SK-N-SH treated with all-trans-retinoic acid at 6 μM for 48 hours (cell line): Measurements from ENCODE around the gene FNDC1.

Source experiments
- ATAC-seq: fragments of 200-7000 bp; cut with Tn5 transposase; 3 replicates; pipeline ENCODE4 v1.9.1; 2020; ENCODE audit warnings: mild to moderate bottlenecking, moderate library complexity
- ARNTL ChIP-seq: fragments of 450-650 bp; formaldehyde crosslinking; IDR thresholded peaks from 2 replicates; pipeline ENCODE4 v1.5.0; 2020; ENCODE audit warnings: low read depth, mild to moderate bottlenecking, moderate library complexity, borderline replicate concordance
- BACH2 ChIP-seq: fragments of 250-450 bp; sonication (Bioruptor Pico); IDR thresholded peaks from 2 replicates; pipeline ENCODE4 v1.9.0; 2021; ENCODE audit warnings: mild to moderate bottlenecking, borderline replicate concordance
- ESRRG ChIP-seq: fragments of 250-450 bp; sonication (Bioruptor Pico); IDR thresholded peaks from 2 replicates; pipeline ENCODE4 v1.6.1; 2021; ENCODE audit warnings: mild to moderate bottlenecking
- GLIS3 ChIP-seq: fragments of 250-450 bp; sonication (Bioruptor Pico); IDR thresholded peaks from 2 replicates; pipeline ENCODE4 v1.5.0; 2020; ENCODE audit warnings: mild to moderate bottlenecking, moderate library complexity
- PPARA ChIP-seq: fragments of 250-450 bp; sonication (Bioruptor Pico); IDR thresholded peaks from 2 replicates; pipeline ENCODE4 v1.5.0; 2020; ENCODE audit warnings: mild to moderate bottlenecking, borderline replicate concordance
- RARB ChIP-seq: fragments of 250-450 bp; sonication (Bioruptor Pico); IDR thresholded peaks from 2 replicates; pipeline ENCODE4 v1.8.0; 2021; ENCODE audit warnings: mild to moderate bottlenecking, moderate library complexity
- SNAI2 ChIP-seq: fragments of 250-450 bp; sonication (Bioruptor Pico); IDR thresholded peaks from 2 replicates; pipeline ENCODE4 v1.5.0; 2020; ENCODE audit warnings: mild to moderate bottlenecking, moderate library complexity
- TCF4 ChIP-seq: fragments of 250-450 bp; sonication (Bioruptor Pico); IDR thresholded peaks from 2 replicates; pipeline ENCODE4 v1.8.0; 2021; ENCODE audit warnings: mild to moderate bottlenecking, moderate library complexity, borderline replicate concordance
- TOX ChIP-seq: fragments of 250-450 bp; sonication (Bioruptor Pico); IDR thresholded peaks from 2 replicates; pipeline ENCODE4 v1.8.0; 2021; ENCODE audit warnings: mild to moderate bottlenecking, moderate library complexity, borderline replicate concordance
- ZC3H10 ChIP-seq: fragments of 250-450 bp; sonication (Bioruptor Pico); IDR thresholded peaks from 2 replicates; pipeline ENCODE4 v1.5.1; 2021; ENCODE audit warnings: mild to moderate bottlenecking, moderate library complexity
- ZFP3 ChIP-seq: fragments of 250-450 bp; sonication (Bioruptor Pico); IDR thresholded peaks from 2 replicates; pipeline ENCODE4 v1.5.0; 2020; ENCODE audit warnings: mild to moderate bottlenecking, moderate library complexity
- ZFP30 ChIP-seq: fragments of 450-650 bp; formaldehyde crosslinking; IDR thresholded peaks from 2 replicates; pipeline ENCODE4 v1.5.0; 2022; ENCODE audit warnings: mild to moderate bottlenecking, moderate library complexity
- ZNF565 ChIP-seq: fragments of 450-650 bp; formaldehyde crosslinking; conservative IDR thresholded peaks from 2 replicates; pipeline ENCODE4 v1.5.0; 2020; ENCODE audit warnings: low read depth, mild to moderate bottlenecking, moderate library complexity
- ZNF70 ChIP-seq: fragments of 450-650 bp; formaldehyde crosslinking; IDR thresholded peaks from 2 replicates; pipeline ENCODE4 v1.5.0; 2020; ENCODE audit warnings: mild to moderate bottlenecking, moderate library complexity
- ZNF8 ChIP-seq: fragments of 450-650 bp; formaldehyde crosslinking; IDR thresholded peaks from 2 replicates; pipeline ENCODE4 v1.5.0; 2020; ENCODE audit warnings: mild to moderate bottlenecking, moderate library complexity
- TF ChIP-seq, protein P1 (sequence below): fragments of 250-450 bp; sonication (Bioruptor Pico); IDR thresholded peaks from 2 replicates; pipeline ENCODE4 v1.5.0; 2020; ENCODE audit warnings: mild to moderate bottlenecking, moderate library complexity
- TF ChIP-seq, protein P2 (sequence below): fragments of 250-450 bp; sonication (Bioruptor Pico); IDR thresholded peaks from 2 replicates; pipeline ENCODE4 v1.5.1; 2021; ENCODE audit warnings: mild to moderate bottlenecking, moderate library complexity
- TF ChIP-seq, protein P3 (sequence below): fragments of 250-450 bp; sonication (Bioruptor Pico); IDR thresholded peaks from 2 replicates; pipeline ENCODE4 v1.8.0; 2021; ENCODE audit warnings: low read depth, mild to moderate bottlenecking, moderate library complexity, borderline replicate concordance
- TF ChIP-seq, protein P4 (sequence below): fragments of 250-450 bp; sonication (Bioruptor Pico); IDR thresholded peaks from 2 replicates; pipeline ENCODE4 v1.5.1; 2020; ENCODE audit warnings: low read depth, mild to moderate bottlenecking, moderate library complexity
- TF ChIP-seq, protein P5 (sequence below): fragments of 250-450 bp; sonication (Bioruptor Pico); IDR thresholded peaks from 2 replicates; pipeline ENCODE4 v1.8.0; 2020; ENCODE audit warnings: mild to moderate bottlenecking, moderate library complexity, borderline replicate concordance

FNDC1 gene

DNA sequence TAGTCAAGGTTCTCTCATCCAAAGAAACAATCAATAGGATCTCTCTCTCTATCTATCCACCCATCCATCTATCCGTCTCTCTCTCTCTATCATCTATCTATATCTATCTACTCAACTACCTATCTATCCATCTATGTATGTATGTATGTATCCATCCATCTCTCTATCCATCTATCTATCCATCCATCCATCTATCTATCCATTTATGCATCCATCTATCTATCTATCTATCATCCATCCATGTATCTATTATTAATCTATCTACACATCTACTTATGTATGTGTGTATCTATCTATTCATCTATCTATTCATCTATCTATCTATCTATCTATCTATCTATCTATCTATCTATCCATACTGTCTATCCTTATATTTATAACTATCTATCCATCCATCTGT is 99.3 kb downstream of the FNDC1 start:
- TF ChIP-seq, protein P1, sequence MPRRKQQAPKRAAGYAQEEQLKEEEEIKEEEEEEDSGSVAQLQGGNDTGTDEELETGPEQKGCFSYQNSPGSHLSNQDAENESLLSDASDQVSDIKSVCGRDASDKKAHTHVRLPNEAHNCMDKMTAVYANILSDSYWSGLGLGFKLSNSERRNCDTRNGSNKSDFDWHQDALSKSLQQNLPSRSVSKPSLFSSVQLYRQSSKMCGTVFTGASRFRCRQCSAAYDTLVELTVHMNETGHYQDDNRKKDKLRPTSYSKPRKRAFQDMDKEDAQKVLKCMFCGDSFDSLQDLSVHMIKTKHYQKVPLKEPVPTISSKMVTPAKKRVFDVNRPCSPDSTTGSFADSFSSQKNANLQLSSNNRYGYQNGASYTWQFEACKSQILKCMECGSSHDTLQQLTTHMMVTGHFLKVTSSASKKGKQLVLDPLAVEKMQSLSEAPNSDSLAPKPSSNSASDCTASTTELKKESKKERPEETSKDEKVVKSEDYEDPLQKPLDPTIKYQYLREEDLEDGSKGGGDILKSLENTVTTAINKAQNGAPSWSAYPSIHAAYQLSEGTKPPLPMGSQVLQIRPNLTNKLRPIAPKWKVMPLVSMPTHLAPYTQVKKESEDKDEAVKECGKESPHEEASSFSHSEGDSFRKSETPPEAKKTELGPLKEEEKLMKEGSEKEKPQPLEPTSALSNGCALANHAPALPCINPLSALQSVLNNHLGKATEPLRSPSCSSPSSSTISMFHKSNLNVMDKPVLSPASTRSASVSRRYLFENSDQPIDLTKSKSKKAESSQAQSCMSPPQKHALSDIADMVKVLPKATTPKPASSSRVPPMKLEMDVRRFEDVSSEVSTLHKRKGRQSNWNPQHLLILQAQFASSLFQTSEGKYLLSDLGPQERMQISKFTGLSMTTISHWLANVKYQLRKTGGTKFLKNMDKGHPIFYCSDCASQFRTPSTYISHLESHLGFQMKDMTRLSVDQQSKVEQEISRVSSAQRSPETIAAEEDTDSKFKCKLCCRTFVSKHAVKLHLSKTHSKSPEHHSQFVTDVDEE (CRISPR knock-in tag) = no peak
- TF ChIP-seq TCF4 (CRISPR knock-in tag) (no peak), ARNTL (no peak), ESRRG (CRISPR knock-in tag) (no peak), ZNF70 (no peak)
- TF ChIP-seq, protein P2, sequence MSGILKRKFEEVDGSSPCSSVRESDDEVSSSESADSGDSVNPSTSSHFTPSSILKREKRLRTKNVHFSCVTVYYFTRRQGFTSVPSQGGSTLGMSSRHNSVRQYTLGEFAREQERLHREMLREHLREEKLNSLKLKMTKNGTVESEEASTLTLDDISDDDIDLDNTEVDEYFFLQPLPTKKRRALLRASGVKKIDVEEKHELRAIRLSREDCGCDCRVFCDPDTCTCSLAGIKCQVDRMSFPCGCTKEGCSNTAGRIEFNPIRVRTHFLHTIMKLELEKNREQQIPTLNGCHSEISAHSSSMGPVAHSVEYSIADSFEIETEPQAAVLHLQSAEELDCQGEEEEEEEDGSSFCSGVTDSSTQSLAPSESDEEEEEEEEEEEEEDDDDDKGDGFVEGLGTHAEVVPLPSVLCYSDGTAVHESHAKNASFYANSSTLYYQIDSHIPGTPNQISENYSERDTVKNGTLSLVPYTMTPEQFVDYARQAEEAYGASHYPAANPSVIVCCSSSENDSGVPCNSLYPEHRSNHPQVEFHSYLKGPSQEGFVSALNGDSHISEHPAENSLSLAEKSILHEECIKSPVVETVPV (CRISPR knock-in tag) = no peak
- TF ChIP-seq, protein P3, sequence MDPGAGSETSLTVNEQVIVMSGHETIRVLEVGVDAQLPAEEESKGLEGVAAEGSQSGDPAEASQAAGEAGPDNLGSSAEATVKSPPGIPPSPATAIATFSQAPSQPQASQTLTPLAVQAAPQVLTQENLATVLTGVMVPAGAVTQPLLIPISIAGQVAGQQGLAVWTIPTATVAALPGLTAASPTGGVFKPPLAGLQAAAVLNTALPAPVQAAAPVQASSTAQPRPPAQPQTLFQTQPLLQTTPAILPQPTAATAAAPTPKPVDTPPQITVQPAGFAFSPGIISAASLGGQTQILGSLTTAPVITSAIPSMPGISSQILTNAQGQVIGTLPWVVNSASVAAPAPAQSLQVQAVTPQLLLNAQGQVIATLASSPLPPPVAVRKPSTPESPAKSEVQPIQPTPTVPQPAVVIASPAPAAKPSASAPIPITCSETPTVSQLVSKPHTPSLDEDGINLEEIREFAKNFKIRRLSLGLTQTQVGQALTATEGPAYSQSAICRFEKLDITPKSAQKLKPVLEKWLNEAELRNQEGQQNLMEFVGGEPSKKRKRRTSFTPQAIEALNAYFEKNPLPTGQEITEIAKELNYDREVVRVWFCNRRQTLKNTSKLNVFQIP (CRISPR knock-in tag) = no peak
- no peak for ATAC-seq

DNA sequence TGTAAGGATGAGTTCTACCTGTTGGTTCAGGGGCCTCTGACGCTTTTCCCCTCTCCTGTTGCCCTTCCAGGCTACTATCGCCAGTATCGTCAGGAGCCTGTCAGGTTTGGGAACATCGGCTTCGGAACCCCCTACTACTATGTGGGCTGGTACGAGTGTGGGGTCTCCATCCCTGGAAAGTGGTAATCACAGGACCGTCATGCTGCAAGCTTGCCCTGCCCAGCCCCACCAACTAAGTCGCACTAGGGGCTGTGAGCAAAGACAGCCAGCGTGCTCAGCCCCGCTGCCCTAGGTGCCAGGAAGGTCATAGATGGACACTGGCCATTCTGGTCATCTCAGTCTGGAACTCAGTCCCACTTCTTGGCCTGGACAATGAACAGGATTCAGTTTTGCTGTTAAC is 102.1 kb downstream of the FNDC1 start:
- no peak for TF ChIP-seq SNAI2 (CRISPR knock-in tag)
- TF ChIP-seq ESRRG (CRISPR knock-in tag) = no peak
- no peak for TF ChIP-seq TCF4 (CRISPR knock-in tag)
- TF ChIP-seq ZFP30 (CRISPR knock-in tag) = no peak
- TF ChIP-seq, protein P2 (CRISPR knock-in tag) = no peak
- no peak for TF ChIP-seq ARNTL
- no peak for TF ChIP-seq PPARA
- no peak for ATAC-seq

DNA sequence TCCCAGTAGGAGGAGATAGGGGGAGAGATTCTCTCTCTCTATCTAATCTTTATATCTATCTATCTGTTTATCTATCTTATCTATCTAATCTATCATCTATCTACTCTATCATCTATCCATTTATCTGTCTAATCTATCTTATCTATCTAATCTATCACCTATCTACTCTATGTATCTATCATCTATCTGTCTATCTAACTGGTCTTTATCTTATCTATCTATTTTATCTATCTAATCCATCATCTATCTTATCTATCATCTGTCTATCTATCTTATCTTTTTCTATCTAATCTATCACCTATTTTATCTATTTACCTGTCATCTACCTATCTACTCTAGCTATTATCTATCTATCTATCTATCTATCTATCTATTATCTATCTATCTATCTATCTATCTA is 109.4 kb downstream of the FNDC1 start:
- no peak for ATAC-seq
- TF ChIP-seq PPARA = no peak
- TF ChIP-seq TOX (CRISPR knock-in tag) = no peak
- TF ChIP-seq ZNF8 (CRISPR knock-in tag) = no peak
- no peak for TF ChIP-seq ZFP3 (CRISPR knock-in tag)
- TF ChIP-seq, protein P2 (CRISPR knock-in tag) = no peak
- TF ChIP-seq BACH2 (CRISPR knock-in tag) = no peak
- TF ChIP-seq, protein P4, sequence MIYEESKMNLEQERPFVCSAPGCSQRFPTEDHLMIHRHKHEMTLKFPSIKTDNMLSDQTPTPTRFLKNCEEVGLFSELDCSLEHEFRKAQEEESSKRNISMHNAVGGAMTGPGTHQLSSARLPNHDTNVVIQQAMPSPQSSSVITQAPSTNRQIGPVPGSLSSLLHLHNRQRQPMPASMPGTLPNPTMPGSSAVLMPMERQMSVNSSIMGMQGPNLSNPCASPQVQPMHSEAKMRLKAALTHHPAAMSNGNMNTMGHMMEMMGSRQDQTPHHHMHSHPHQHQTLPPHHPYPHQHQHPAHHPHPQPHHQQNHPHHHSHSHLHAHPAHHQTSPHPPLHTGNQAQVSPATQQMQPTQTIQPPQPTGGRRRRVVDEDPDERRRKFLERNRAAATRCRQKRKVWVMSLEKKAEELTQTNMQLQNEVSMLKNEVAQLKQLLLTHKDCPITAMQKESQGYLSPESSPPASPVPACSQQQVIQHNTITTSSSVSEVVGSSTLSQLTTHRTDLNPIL (CRISPR knock-in tag) = no peak
- no peak for TF ChIP-seq ZC3H10 (CRISPR knock-in tag)
- no peak for TF ChIP-seq ARNTL
- TF ChIP-seq ZNF565 (CRISPR knock-in tag) = no peak
- TF ChIP-seq SNAI2 (CRISPR knock-in tag) = no peak
- TF ChIP-seq, protein P3 (CRISPR knock-in tag) = no peak
- TF ChIP-seq ZFP30 (CRISPR knock-in tag) = no peak
- no peak for TF ChIP-seq TCF4 (CRISPR knock-in tag)
- no peak for TF ChIP-seq RARB (CRISPR knock-in tag)
- TF ChIP-seq, protein P5, sequence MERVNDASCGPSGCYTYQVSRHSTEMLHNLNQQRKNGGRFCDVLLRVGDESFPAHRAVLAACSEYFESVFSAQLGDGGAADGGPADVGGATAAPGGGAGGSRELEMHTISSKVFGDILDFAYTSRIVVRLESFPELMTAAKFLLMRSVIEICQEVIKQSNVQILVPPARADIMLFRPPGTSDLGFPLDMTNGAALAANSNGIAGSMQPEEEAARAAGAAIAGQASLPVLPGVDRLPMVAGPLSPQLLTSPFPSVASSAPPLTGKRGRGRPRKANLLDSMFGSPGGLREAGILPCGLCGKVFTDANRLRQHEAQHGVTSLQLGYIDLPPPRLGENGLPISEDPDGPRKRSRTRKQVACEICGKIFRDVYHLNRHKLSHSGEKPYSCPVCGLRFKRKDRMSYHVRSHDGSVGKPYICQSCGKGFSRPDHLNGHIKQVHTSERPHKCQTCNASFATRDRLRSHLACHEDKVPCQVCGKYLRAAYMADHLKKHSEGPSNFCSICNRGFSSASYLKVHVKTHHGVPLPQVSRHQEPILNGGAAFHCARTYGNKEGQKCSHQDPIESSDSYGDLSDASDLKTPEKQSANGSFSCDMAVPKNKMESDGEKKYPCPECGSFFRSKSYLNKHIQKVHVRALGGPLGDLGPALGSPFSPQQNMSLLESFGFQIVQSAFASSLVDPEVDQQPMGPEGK = no peak
- no peak for TF ChIP-seq GLIS3
